Esophagus squamous epithelium (tissue), 4 donors: ENCODE measurements around the gene ARHGAP30.

Source experiments
- CTCF ChIP-seq, 6 experiments: fragments of 450-650 bp in 4 of 6; fragments of 200-600 bp in 2 of 6; sonication (generic) in 2 of 6; IDR thresholded peaks; one replicate each; pipeline ENCODE4 v1.5.1; 2016 to 2019; ENCODE audit warnings: antibody characterized with exemption in 6 of 6, mild to moderate bottlenecking in 4 of 6, moderate library complexity in 4 of 6
- POLR2A ChIP-seq, 4 donors: fragments of 450-650 bp; IDR thresholded peaks; one replicate each; pipeline ENCODE4 v1.6.1; 2017; ENCODE audit warnings: antibody characterized with exemption in 4 of 4, mild to moderate bottlenecking in 4 of 4, moderate library complexity in 3 of 4

GRCh38 chr1:161096530-161096929 lies 26.8 kb upstream of the ARHGAP30 start:
- TF ChIP-seq CTCF (IDR thresholded peaks at IDR 0.05) (no peak), POLR2A (IDR thresholded peaks at IDR 0.05) (no peak)
